ENCODE measurements around the gene MXRA5. TPM values are rescaled to one million over a fixed set of nuclear protein-coding genes. Genes with fewer than 3 reads are reported as not detected.

The MXRA5 gene
- total and polyA plus RNA-seq, 2 of the 8 experiments (the other 6 are each of a cell fraction or from before 2014, with no cell fraction given): 0.56 to 1.7 TPM

GRCh38 chrX:3393178-3393577 is 46.7 kb upstream of the MXRA5 start:
- no peak overlapping the region for H3K27ac ChIP-seq (ENCODE audit: low read depth, low read length)
- H3K56ac ChIP-seq (replicated peaks; ENCODE audit: insufficient read length, low read depth, low read length): no peak overlapping the region
- H2BK15ac ChIP-seq (ENCODE audit: low read length): no peak overlapping the region
- no peak overlapping the region for H3K9ac ChIP-seq (replicated peaks in 1 of 4; ENCODE audit: extremely low read depth in 1 of 4, low read depth in 3 of 4, low read length in 3 of 4)
- no peak overlapping the region for H3K18ac ChIP-seq (ENCODE audit: extremely low read depth, low read length)
- no peak overlapping the region for H2BK20ac ChIP-seq (ENCODE audit: low read length)
- H3K14ac ChIP-seq (ENCODE audit: insufficient read length): no peak overlapping the region
- no peak overlapping the region for H2BK5ac ChIP-seq (ENCODE audit: low read depth, low read length)
- no peak overlapping the region for H3K4ac ChIP-seq (replicated peaks; ENCODE audit: insufficient read length, low read depth, low read length)
- no peak overlapping the region for H4K8ac ChIP-seq (ENCODE audit: extremely low read depth, insufficient read depth, low read length)
- CTCF ChIA-PET (ENCODE audit: partially characterized antibody): no interaction called here
- FAIRE-seq: no peak
- no peak for DNase-seq (ENCODE audit: low read depth in 1 of 2, low spot score in 2 of 2)
- H2BK12ac ChIP-seq (ENCODE audit: low read depth, low read length): no peak overlapping the region
- H3K27me3 ChIP-seq (replicated peaks in 1 of 4; ENCODE audit: control insufficient read depth in 3 of 4, extremely low read depth in 1 of 4, insufficient read depth in 3 of 4, low read length in 3 of 4): no peaks in the 10 kb centered on the region
- H2AFZ ChIP-seq (ENCODE audit: low read length): no peak overlapping the region
- no peaks in the 10 kb centered on the region for H3K9me3 ChIP-seq (ENCODE audit: insufficient read depth in 2 of 2, low read depth in 1 of 2, low read length in 1 of 2)
- no peaks in the 10 kb centered on the region for H3K23me2 ChIP-seq (ENCODE audit: low read depth, low read length)
- no peaks in the 10 kb centered on the region for H3K36me3 ChIP-seq (ENCODE audit: control insufficient read depth in 2 of 4, insufficient read depth in 4 of 4, low read length in 3 of 4)
- no peak overlapping the region for H4K5ac ChIP-seq (ENCODE audit: insufficient read length, low read depth, low read length)
- no peak overlapping the region for H2AK5ac ChIP-seq (ENCODE audit: low read depth, low read length)
- H3K4me1 ChIP-seq (replicated peaks in 1 of 4; ENCODE audit: control insufficient read depth in 3 of 4, insufficient read depth in 4 of 4, low read length in 3 of 4): no peaks in the 10 kb centered on the region
- H3K79me2 ChIP-seq (ENCODE audit: control insufficient read depth in 1 of 2, insufficient read depth in 2 of 2, low read length in 2 of 2): no peaks in the 10 kb centered on the region
- no peak overlapping the region for H3K23ac ChIP-seq (ENCODE audit: insufficient read length)
- no peak overlapping the region for H2BK120ac ChIP-seq (replicated peaks; ENCODE audit: low read depth, low read length)
- H3K4me2 ChIP-seq (ENCODE audit: insufficient read depth in 1 of 2, low read depth in 2 of 2, low read length in 2 of 2): no peak overlapping the region
- no peak overlapping the region for H3K4me3 ChIP-seq (ENCODE audit: extremely low read depth in 1 of 4, insufficient read depth in 2 of 4, low read depth in 3 of 4, low read length in 4 of 4)
- no peak overlapping the region for H4K91ac ChIP-seq (replicated peaks; ENCODE audit: insufficient read length, low read length)
- TF ChIP-seq RAD21 (IDR thresholded peaks at IDR 0.05 in 1 of 2, conservative IDR thresholded peaks at IDR 0.05 in 1 of 2; ENCODE audit: low read depth in 2 of 2, low read length in 2 of 2) (no peak), JUN (IDR thresholded peaks at IDR 0.05; ENCODE audit: low read depth, low read length) (no peak), TBP (IDR thresholded peaks at IDR 0.05; ENCODE audit: low read depth, low read length) (no peak), SIRT6 (IDR thresholded peaks at IDR 0.05; ENCODE audit: low read length) (no peak), JUND (IDR thresholded peaks at IDR 0.05; ENCODE audit: low read length) (no peak), GTF2F1 (IDR thresholded peaks at IDR 0.05; ENCODE audit: borderline replicate concordance, low read depth, low read length) (no peak), CBX8 (IDR thresholded peaks at IDR 0.05; ENCODE audit: borderline replicate concordance, low read depth, low read length) (no peak), POLR2A (IDR thresholded peaks at IDR 0.05; ENCODE audit: control extremely low read depth in 1 of 2, low read depth in 2 of 2, low read length in 2 of 2) (no peak), ASH2L (IDR thresholded peaks at IDR 0.05; ENCODE audit: low read length) (no peak), SP1 (IDR thresholded peaks at IDR 0.05; ENCODE audit: low read depth, low read length) (no peak), SUZ12 (IDR thresholded peaks at IDR 0.05; ENCODE audit: low read length) (no peak), SRF (IDR thresholded peaks at IDR 0.05; ENCODE audit: low read depth, low read length) (no peak), USF2 (IDR thresholded peaks at IDR 0.05; ENCODE audit: low read length) (no peak), RXRA (IDR thresholded peaks at IDR 0.05; ENCODE audit: insufficient read depth, low read depth, low read length) (no peak), PHF8 (conservative IDR thresholded peaks at IDR 0.05; ENCODE audit: low read depth, low read length) (no peak), CHD2 (IDR thresholded peaks at IDR 0.05; ENCODE audit: low read length) (no peak)
- H4K20me1 ChIP-seq (replicated peaks in 1 of 2; ENCODE audit: control insufficient read depth in 1 of 2, insufficient read depth in 2 of 2, low read length in 2 of 2): no peaks in the 10 kb centered on the region
- no peaks in the 10 kb centered on the region for H3K79me1 ChIP-seq (ENCODE audit: low read depth, low read length)
- 70% methylated on average over 1 of the region's 1 CpG; no CpG with 5 or more reads in 1 of the 2 experiments for WGBS, 2 experiments (ENCODE audit: extremely low coverage in 1 of 2, insufficient coverage in 1 of 2, insufficient read length in 1 of 2, insufficient replicate concordance in 2 of 2, low coverage in 1 of 2, low lambda C conversion rate in 2 of 2, missing lambda C conversion rate in 1 of 2)
- POLR2A ChIA-PET (ENCODE audit: partially characterized antibody): no interaction called here
